GM18502 (cell line): ENCODE results near the gene KCNIP4.

Experiments
- ATAC-seq: cut with Tn5 transposase; IDR thresholded peaks from one replicate; pipeline ENCODE4 v1.9.1; 2021; ENCODE audit warnings: mild to moderate bottlenecking; ENCODE audit not compliant: unreplicated experiment, poor library complexity

KCNIP4 gene

DNA sequence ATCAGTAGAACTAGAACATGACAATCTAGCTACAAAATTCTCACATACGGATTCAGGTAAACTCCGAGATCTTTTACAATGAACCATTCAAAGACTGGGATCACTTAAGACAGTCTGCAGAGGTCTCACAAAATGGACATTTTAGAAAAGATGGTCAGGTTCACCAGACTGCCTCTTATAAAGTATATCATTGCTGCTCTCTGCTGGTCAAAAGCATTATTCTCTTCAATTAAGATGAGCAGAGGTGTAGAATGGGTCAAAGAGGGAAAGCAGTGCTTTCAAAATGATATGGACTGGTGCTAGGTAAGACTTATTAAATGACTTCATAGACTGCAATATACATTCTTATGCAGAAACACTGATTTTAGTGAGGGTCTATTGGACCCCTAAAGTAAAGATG, 813.6 kb downstream of the KCNIP4 start:
- ATAC-seq, result no peak

- ATAC-seq, result no peak
Observed at GRCh38 chr4:21130606-21131005, 818.0 kb downstream of the KCNIP4 start.

DNA sequence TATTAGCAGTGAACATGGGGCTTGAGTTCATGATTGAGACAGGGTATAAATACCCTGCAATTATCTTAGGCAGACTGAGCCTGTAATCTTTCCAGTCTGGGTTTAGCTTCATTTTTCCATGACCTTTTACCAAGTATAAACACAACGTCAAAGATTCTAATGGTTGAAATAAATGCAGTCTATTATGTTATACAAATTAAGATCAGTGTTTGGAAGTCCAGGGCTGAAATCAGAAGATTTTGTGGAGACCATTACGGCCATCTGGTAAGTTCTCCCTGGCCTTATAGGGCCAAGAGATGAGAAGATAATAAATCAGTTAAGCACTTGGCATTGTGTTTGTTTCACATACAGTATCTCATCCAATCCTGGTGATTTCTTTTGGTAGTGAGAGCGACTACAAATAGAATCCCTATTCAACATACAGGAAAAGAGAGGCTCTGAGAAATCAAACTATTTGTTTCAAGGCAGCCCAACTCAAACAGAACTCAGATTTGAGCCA, 822.5 kb downstream of the KCNIP4 start:
- ATAC-seq, result no peak

DNA sequence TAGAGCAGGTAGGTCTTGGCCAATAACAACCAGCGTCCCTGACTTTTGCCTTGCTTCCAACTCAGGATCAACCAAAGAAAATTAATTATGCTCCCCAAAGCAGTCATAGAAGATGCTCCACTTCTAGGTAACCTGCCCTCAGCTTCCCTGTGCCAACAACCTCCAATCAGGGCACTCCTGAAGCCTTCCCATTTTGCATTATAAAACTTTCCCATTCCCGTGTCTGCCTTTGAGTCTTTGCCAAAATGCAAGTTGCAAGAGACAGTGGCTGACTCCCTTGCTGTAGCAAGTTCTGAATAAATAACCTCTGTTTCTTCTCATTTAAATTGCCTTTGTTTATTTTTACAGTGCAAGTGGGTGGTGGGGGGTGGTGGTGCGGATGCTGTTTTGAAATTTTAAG, 830.3 kb downstream of the KCNIP4 start:
- ATAC-seq, result no peak

DNA sequence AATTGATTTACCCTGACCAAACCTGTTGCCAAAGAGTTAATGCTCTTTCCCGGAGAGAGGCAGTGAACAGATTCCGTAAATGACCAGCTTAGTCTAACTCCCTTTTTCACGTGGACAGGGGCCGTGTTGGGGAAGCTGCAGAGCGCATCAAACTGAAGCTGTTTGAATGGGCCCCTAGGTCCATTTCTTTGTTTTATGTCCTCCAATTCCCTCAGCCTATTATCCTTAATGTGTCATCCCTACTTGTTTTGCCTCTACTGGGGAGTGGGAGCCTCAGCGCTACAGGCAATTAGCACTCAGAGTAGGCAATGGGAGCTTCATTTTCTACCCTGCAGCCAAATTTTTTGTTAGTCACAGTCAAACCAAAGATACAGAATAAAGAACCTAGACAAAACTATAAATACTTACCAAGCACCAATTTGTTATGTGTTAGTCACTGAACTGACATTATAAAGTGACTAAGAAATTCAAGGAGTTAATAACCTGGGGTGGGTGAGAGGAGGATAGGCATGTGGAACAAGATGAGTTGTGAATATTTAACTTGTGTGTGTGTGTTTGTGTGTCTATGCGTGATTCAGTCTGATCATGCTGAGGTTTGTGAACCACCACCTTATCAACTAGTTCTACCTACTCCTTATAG, 830.9 kb downstream of the KCNIP4 start:
- ATAC-seq, result no peak

DNA sequence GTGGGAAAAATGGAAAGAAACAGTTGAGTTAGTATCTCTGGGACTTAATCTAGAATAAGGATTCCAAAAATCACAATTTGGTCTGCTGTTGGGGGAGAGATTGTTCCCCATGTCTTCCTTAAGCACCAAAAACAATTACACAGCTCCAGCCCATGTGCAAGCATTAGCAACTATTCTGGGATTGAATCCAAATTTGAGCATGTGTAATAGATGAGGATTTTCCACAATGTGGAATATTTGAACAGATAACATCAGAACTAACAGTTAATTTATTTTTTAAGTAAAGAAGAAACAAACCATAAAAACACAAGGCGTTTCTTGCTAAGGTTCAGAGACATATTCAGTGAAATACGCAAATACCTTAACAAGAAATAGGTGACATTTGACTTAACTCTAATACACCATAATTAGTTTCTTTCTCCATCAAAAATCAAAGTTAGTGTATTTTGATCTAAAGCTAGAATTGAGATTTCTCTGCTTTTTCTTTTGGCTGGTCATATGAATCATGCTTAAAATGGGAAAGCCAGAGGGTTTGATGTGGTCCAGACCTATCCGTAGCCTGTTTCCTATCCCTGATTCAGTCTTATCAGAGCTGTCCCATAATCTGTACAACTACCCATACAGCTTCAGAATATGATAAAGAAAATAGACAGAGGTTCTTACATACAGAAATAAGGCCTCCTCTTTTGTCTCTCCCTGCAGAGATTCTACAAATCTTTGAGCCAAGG, 834.9 kb downstream of the KCNIP4 start:
- ATAC-seq, result no peak

- no peak for ATAC-seq
Observed at GRCh38 chr4:21102667-21103066, 845.9 kb downstream of the KCNIP4 start.

GRCh38 chr4:21097865-21098264, 850.7 kb downstream of the KCNIP4 start:
- ATAC-seq, result no peak

DNA sequence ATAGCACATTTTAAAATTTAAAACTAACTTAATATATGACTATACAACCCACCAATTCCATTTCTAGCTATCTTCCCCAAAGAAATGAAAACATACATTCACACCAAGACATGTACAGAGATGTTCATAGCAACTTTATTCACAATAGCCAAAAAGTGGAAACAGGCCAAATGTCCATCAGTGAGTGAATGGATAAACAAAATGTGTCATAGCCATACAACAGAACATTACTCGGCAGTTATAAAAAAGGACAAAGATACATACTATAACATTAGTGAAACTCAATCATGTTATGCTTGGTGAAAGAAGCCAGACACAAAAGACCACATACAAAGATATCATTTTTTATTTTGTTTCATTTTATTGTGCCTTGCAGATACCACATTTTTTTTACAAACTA, 851.5 kb downstream of the KCNIP4 start:
- no peak for ATAC-seq

DNA sequence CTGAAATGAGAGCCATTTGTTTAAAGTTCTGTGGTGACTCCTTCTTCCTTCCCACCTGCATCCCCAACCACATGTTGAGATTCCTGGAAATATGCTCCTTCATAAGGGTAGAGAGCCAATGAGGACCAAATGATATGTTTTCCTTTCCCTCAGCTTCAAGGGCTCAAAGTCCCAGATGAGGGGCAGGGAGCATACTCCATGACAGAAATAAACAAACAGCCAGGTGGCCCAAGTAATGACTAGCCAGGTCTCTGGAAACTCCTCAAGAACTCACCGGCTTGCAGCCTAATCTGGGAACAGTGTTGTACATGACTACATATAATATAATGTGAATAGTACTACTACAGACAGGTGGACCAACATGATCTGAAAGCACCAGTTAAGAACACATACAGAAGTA, 856.0 kb downstream of the KCNIP4 start:
- no peak for ATAC-seq

DNA sequence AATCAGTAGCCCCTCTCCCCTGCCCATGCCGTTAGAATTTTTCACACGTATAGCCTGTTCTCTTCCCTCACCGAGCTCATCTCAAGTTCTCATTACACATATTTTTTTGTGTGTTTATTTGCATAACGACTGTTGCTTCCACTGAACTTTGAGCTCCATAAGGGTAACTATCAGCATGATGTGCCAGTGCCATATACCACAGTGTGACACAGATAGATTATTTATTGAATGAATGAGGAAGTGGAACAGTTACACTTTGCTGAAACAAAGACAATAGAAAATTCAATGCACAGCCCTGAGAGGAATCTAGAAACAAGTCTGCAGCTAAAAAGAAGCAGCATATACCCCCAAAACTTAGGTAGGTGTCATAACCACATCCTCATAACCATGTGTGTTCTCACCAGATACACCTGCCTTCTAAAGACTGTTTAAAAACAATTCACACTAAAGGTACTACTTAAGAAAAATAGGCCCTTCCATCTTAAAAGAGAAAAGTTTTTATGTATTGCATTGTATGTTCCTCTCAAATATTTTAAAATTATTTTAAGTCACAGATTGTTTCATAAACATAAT, 858.4 kb downstream of the KCNIP4 start:
- ATAC-seq, result no peak

- ATAC-seq, result no peak
Observed at GRCh38 chr4:21083413-21083812, 865.2 kb downstream of the KCNIP4 start.

- ATAC-seq, result no peak
Observed at GRCh38 chr4:21077967-21078366, 870.6 kb downstream of the KCNIP4 start.

DNA sequence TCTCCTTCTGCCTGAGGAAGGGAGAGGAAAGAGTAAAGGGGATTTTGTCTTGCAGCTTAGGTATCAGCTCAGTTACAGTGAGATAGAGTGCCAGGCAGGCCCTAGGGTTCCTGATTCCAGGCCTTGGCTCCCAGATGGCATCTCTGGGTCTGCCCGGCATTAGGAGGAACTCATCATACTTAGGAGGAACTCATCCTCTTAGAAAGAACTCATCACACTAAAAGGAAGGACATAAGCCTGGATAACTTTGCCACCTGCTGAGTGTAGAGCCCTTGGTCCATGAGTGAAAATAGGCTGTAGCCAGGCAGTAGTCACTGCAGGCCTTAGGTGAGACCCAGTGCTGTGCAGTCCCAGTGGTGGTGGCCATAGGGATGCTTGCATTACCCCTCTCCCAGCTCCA, 881.2 kb downstream of the KCNIP4 start:
- no peak for ATAC-seq

DNA sequence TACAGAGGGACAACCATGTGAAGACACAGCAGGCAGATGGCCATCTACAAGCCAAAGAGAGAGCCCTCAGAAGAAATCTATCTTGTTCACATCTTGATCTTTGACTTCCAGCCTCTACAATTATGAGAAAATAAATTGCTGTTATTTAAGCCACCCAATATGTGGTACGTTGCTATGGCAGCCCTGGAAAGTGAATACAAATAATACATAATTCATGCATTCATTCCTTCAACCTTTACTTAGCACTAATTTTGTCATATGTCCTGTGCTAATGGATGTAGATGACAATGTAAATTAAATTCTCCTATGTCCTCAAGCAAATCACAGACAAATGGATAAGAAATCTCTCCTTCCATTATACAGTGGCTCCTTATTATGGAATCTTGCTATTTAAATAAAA, 886.7 kb downstream of the KCNIP4 start:
- ATAC-seq, result no peak

GRCh38 chr4:21046141-21046540, 902.4 kb downstream of the KCNIP4 start:
- no peak for ATAC-seq

- no peak for ATAC-seq
Observed at GRCh38 chr4:21045119-21045518, 903.5 kb downstream of the KCNIP4 start.

GRCh38 chr4:21041708-21042107, 906.9 kb downstream of the KCNIP4 start:
- ATAC-seq, result no peak

DNA sequence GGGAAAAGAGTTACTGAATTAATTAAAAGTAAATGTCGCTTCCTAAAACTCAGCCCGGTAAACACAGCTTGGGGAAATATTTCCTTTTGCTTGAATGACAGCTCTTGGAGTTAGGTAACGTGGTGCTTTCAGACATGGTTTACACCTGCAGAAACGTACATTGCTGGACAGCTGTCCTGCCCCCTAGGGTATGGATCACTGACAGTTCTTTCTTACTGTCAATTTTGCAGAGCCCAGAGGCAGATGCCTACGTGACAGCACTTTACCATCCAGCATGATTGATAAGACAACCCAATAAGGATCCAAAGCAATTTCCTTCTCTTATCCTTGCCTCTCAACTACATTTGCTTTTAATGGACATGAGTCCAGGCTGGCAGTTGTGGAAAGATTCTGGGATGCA, 913.8 kb downstream of the KCNIP4 start:
- no peak for ATAC-seq

GRCh38 chr4:21032089-21032645, 916.4 kb downstream of the KCNIP4 start:
- no peak for ATAC-seq

DNA sequence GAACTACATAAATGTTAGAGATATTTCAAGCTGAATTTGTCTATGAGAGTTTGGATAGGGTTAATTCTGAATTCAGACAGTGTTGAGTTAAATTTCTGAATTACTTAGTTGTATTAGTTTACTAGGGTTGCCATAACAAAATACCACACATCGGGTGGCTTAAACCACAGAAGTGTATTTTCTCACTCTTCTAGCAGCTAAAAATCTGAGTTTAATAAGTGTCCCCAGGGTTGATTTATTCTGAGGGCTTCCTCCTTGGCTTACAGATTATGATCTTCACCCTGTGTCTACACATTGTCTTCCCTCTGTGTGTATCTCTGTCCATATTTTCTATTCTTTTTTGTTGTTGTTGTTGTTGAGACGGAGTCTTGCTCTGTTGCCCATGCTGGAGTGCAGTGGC, 929.8 kb downstream of the KCNIP4 start:
- no peak for ATAC-seq
